H1 (cell line): ENCODE results near the gene SLC12A7. TPM values are rescaled to one million over a fixed set of nuclear protein-coding genes. Genes with fewer than 3 reads are reported as not detected.

Experiments
- CTCF ChIA-PET: fragments of 300-600 bp; sonication (Branson Sonifier 250); formaldehyde crosslinking; loops from one replicate; lab custom pipeline; 2021; ENCODE audit not compliant: partially characterized antibody; lab: Charles Lee
- POLR2A ChIA-PET: fragments of 300-600 bp; sonication (Branson Sonifier 250); formaldehyde crosslinking; loops from one replicate; lab custom pipeline; 2021; ENCODE audit warnings: inconsistent platforms; ENCODE audit not compliant: partially characterized antibody; lab: Charles Lee
- DNase-seq, 2 experiments: peaks; one replicate each; pipeline versions ENCODE4 v3.0.0 to v3.0.0-alpha.2; 2010 to 2022; ENCODE audit warnings: low spot score in 2 of 2, low read depth in 1 of 2, mixed read lengths in 1 of 2
- FAIRE-seq: peaks from 2 replicates; lab custom pipeline; 2011; peaks lifted over from hg19 to GRCh38; lab: Jason Lieb, UNC
- H2AFZ ChIP-seq: 2 replicates; pipeline ENCODE4 v1.8.1; 2012; ENCODE audit warnings: low read length, inconsistent platforms
- H2AK5ac ChIP-seq: 2 replicates; pipeline ENCODE4 v1.6.1; 2013; ENCODE audit warnings: low read depth, low read length
- H2BK120ac ChIP-seq: replicated peaks from 2 replicates; pipeline ENCODE3; 2013; ENCODE audit warnings: low read depth, low read length, inconsistent platforms
- H2BK12ac ChIP-seq: 2 replicates; pipeline ENCODE4 v1.6.1; 2013; ENCODE audit warnings: low read depth, low read length
- H2BK15ac ChIP-seq: 2 replicates; pipeline ENCODE4 v1.6.1; 2013; ENCODE audit warnings: low read length
- H2BK20ac ChIP-seq: 2 replicates; pipeline ENCODE4 v1.6.1; 2013; ENCODE audit warnings: low read length
- H2BK5ac ChIP-seq: 2 replicates; pipeline ENCODE4 v1.6.1; 2013; ENCODE audit warnings: low read depth, low read length
- H3K14ac ChIP-seq: 2 replicates; pipeline ENCODE4 v1.6.1; 2013; ENCODE audit warnings: inconsistent platforms; ENCODE audit not compliant: insufficient read length
- H3K18ac ChIP-seq: 2 replicates; pipeline ENCODE4 v1.6.1; 2013; ENCODE audit warnings: low read length; ENCODE audit errors: extremely low read depth
- H3K23ac ChIP-seq: 2 replicates; pipeline ENCODE4 v1.6.1; 2013; ENCODE audit warnings: inconsistent platforms; ENCODE audit not compliant: insufficient read length
- H3K23me2 ChIP-seq: 2 replicates; pipeline ENCODE4 v1.6.1; 2013; ENCODE audit warnings: low read depth, low read length
- H3K27ac ChIP-seq: 2 replicates; pipeline ENCODE4 v1.6.1; 2011; ENCODE audit warnings: low read depth, low read length, inconsistent platforms
- H3K27me3 ChIP-seq, 4 experiments: replicated peaks in 1 of 4; 1 replicate in 1 of 4; 2 replicates in 3 of 4; pipeline versions ENCODE4 v1.6.1 to v1.8.1; 2011 to 2013; ENCODE audit warnings: low read length in 3 of 4, mild to moderate bottlenecking in 3 of 4, inconsistent platforms in 2 of 4, mixed read lengths in 2 of 4, moderate library complexity in 1 of 4; ENCODE audit not compliant: control insufficient read depth in 3 of 4, insufficient read depth in 3 of 4; ENCODE audit errors: extremely low read depth in 1 of 4
- H3K36me3 ChIP-seq, 4 experiments: 2 replicates each; pipeline versions ENCODE4 v1.6.1 to v1.8.1; 2011 to 2013; ENCODE audit warnings: mild to moderate bottlenecking in 4 of 4, low read length in 3 of 4, moderate library complexity in 2 of 4, control low read depth in 1 of 4, inconsistent platforms in 1 of 4; ENCODE audit not compliant: insufficient read depth in 4 of 4, control insufficient read depth in 2 of 4
- H3K4ac ChIP-seq: replicated peaks from 2 replicates; pipeline ENCODE3; 2013; ENCODE audit warnings: low read length, low read depth, mixed read lengths, inconsistent platforms; ENCODE audit not compliant: insufficient read length
- H3K4me1 ChIP-seq, 4 experiments: replicated peaks in 1 of 4; 1 replicate in 1 of 4; 2 replicates in 3 of 4; pipeline versions ENCODE4 v1.6.1 to v1.8.1; 2011 to 2013; ENCODE audit warnings: low read length in 3 of 4, inconsistent platforms in 2 of 4, mixed read lengths in 1 of 4; ENCODE audit not compliant: insufficient read depth in 4 of 4, control insufficient read depth in 3 of 4
- H3K4me2 ChIP-seq, 2 experiments: 2 replicates each; pipeline versions ENCODE4 v1.6.1 to v1.8.1; 2011 to 2013; ENCODE audit warnings: low read depth in 2 of 2, low read length in 2 of 2, control low read depth in 1 of 2, inconsistent platforms in 1 of 2, mild to moderate bottlenecking in 1 of 2; ENCODE audit not compliant: insufficient read depth in 1 of 2
- H3K4me3 ChIP-seq, 4 experiments: fragments of 200-600, 300-600 bp in 1 of 4; sonication (generic), shearing (Covaris generic), sonication (Bioruptor Twin) in 1 of 4; 2 replicates each; pipeline versions ENCODE4 v1.5.1 to v1.8.1; 2011 to 2016; ENCODE audit warnings: low read length in 4 of 4, low read depth in 3 of 4, control low read depth in 2 of 4, inconsistent platforms in 2 of 4, mild to moderate bottlenecking in 2 of 4, mixed read lengths in 1 of 4, moderate library complexity in 1 of 4; ENCODE audit not compliant: insufficient read depth in 2 of 4; ENCODE audit errors: extremely low read depth in 1 of 4
- H3K56ac ChIP-seq: replicated peaks from 2 replicates; pipeline ENCODE3; 2013; ENCODE audit warnings: low read depth, mild to moderate bottlenecking, mixed read lengths, low read length, inconsistent platforms; ENCODE audit not compliant: insufficient read length
- H3K79me1 ChIP-seq: 2 replicates; pipeline ENCODE4 v1.6.1; 2013; ENCODE audit warnings: low read depth, low read length, control low read depth
- H3K79me2 ChIP-seq, 2 experiments: 2 replicates each; pipeline versions ENCODE4 v1.6.1 to v1.8.1; 2012 to 2013; ENCODE audit warnings: low read length in 2 of 2, mild to moderate bottlenecking in 2 of 2, inconsistent platforms in 1 of 2; ENCODE audit not compliant: insufficient read depth in 2 of 2, control insufficient read depth in 1 of 2
- H3K9ac ChIP-seq, 4 experiments: replicated peaks in 1 of 4; 1 replicate in 1 of 4; 2 replicates in 3 of 4; pipeline versions ENCODE4 v1.6.1 to v1.8.1; 2011 to 2013; ENCODE audit warnings: low read depth in 3 of 4, low read length in 3 of 4, control low read depth in 2 of 4, mild to moderate bottlenecking in 2 of 4, moderate library complexity in 2 of 4, inconsistent platforms in 1 of 4; ENCODE audit errors: extremely low read depth in 1 of 4
- H3K9me3 ChIP-seq, 2 experiments: 2 replicates each; pipeline versions ENCODE4 v1.6.1 to v1.8.1; 2012 to 2013; ENCODE audit warnings: mild to moderate bottlenecking in 2 of 2, moderate library complexity in 2 of 2, control low read depth in 1 of 2, inconsistent platforms in 1 of 2, low read depth in 1 of 2, low read length in 1 of 2, mixed read lengths in 1 of 2; ENCODE audit not compliant: insufficient read depth in 2 of 2
- H4K20me1 ChIP-seq, 2 experiments: replicated peaks in 1 of 2; 2 replicates each; pipeline versions ENCODE3 to v1.8.1; 2011 to 2013; ENCODE audit warnings: inconsistent platforms in 2 of 2, low read length in 2 of 2, mild to moderate bottlenecking in 1 of 2; ENCODE audit not compliant: insufficient read depth in 2 of 2, control insufficient read depth in 1 of 2
- H4K5ac ChIP-seq: 2 replicates; pipeline ENCODE4 v1.6.1; 2013; ENCODE audit warnings: low read length, low read depth, mixed read lengths, inconsistent platforms; ENCODE audit not compliant: insufficient read length
- H4K8ac ChIP-seq: 2 replicates; pipeline ENCODE4 v1.8.0; 2013; ENCODE audit warnings: mild to moderate bottlenecking, moderate library complexity, low read length, inconsistent platforms; ENCODE audit not compliant: insufficient read depth; ENCODE audit errors: extremely low read depth
- H4K91ac ChIP-seq: replicated peaks from 2 replicates; pipeline ENCODE3; 2013; ENCODE audit warnings: low read length, mixed read lengths, inconsistent platforms; ENCODE audit not compliant: insufficient read length
- BCL11A ChIP-seq, 2 experiments: IDR thresholded peaks; one replicate each; pipeline ENCODE4 v1.6.1; 2011; ENCODE audit warnings: low read depth in 2 of 2, low read length in 2 of 2, mild to moderate bottlenecking in 2 of 2
- CBX5 ChIP-seq: fragments of 300-800, 300-1000 bp; sonication (generic); IDR thresholded peaks from 2 replicates; pipeline ENCODE4 v1.7.1; 2016; ENCODE audit warnings: antibody characterized with exemption, low read length, low read depth
- CTBP2 ChIP-seq: IDR thresholded peaks from 2 replicates; pipeline ENCODE4 v1.7.0; 2011; ENCODE audit warnings: borderline replicate concordance, mild to moderate bottlenecking, moderate library complexity, mixed read lengths, low read length; ENCODE audit not compliant: insufficient read depth, insufficient read length
- EGR1 ChIP-seq: IDR thresholded peaks from 2 replicates; pipeline ENCODE4 v1.6.1; 2011; ENCODE audit warnings: low read depth, low read length, borderline replicate concordance
- GTF2F1 ChIP-seq: IDR thresholded peaks from 2 replicates; pipeline ENCODE4 v1.6.1; 2012; ENCODE audit warnings: low read depth, low read length, improper control_type of control experiment, borderline replicate concordance
- HDAC2 ChIP-seq, 2 experiments: fragments of 300-600 bp in 1 of 2; sonication (generic) in 1 of 2; IDR thresholded peaks; 2 replicates each; pipeline ENCODE4 v1.6.1; 2011 to 2012; ENCODE audit warnings: low read depth in 2 of 2, low read length in 2 of 2, mild to moderate bottlenecking in 2 of 2, moderate library complexity in 2 of 2, borderline replicate concordance in 1 of 2, inconsistent platforms in 1 of 2
- KDM5A ChIP-seq: fragments of 200-600 bp; IDR thresholded peaks from 2 replicates; pipeline ENCODE4 v1.7.1; 2012; ENCODE audit warnings: mild to moderate bottlenecking, low read length, inconsistent platforms, mixed read lengths
- MAFK ChIP-seq: IDR thresholded peaks from 2 replicates; pipeline ENCODE4 v1.6.1; 2012; ENCODE audit warnings: low read depth, mild to moderate bottlenecking, improper control_type of control experiment, low read length
- POLR2A ChIP-seq, 2 experiments: IDR thresholded peaks; 1 replicate in 1 of 2; 2 replicates in 1 of 2; pipeline ENCODE4 v1.6.1; 2011; ENCODE audit warnings: low read depth in 2 of 2, low read length in 2 of 2, mild to moderate bottlenecking in 2 of 2; ENCODE audit errors: control extremely low read depth in 1 of 2
- RNF2 ChIP-seq: fragments of 200-900, 300-1000 bp; sonication (generic); IDR thresholded peaks from 2 replicates; pipeline ENCODE4 v1.7.1; 2016; ENCODE audit warnings: borderline replicate concordance, low read depth, mild to moderate bottlenecking, antibody characterized with exemption, low read length; ENCODE audit not compliant: poor library complexity, severe bottlenecking; ENCODE audit errors: missing control alignments
- TAF1 ChIP-seq: IDR thresholded peaks from 2 replicates; pipeline ENCODE4 v1.6.1; 2011; ENCODE audit warnings: mild to moderate bottlenecking, low read depth, low read length
- TAF7 ChIP-seq: optimal IDR thresholded peaks from 2 replicates; pipeline ENCODE3; 2011; ENCODE audit warnings: low read depth, mild to moderate bottlenecking, inconsistent platforms, low read length, moderate library complexity, borderline replicate concordance
- WGBS, 2 experiments: shearing (Covaris generic) in 1 of 2; methylation state at CpG; one replicate each; pipeline versions ENCODE4 v1.1.6 to v1.1.7; 2013 to 2015; ENCODE audit warnings: low lambda C conversion rate in 2 of 2, mixed read lengths in 2 of 2, inconsistent platforms in 1 of 2, low coverage in 1 of 2, missing lambda C conversion rate in 1 of 2; ENCODE audit not compliant: insufficient replicate concordance in 2 of 2, insufficient coverage in 1 of 2, insufficient read length in 1 of 2; ENCODE audit errors: extremely low coverage in 1 of 2, missing lambda C conversion rate in 1 of 2; 5-methylcytosine and 5-hydroxymethylcytosine counted together
- polyA plus RNA-seq, 7 experiments: library from polyadenylated mRNA; depleted of rRNA in 3 of 7; stranded (reverse) in 5 of 7; unstranded in 2 of 7; fragments of >200 nt in 5 of 7; fragments of 200-250 nt in 2 of 7; gene quantifications; 1 replicate in 5 of 7; 2 replicates in 1 of 7; 4 replicates in 1 of 7; pipeline versions ENCODE4 v1.2.1 to v1.2.3, GENCODE V29; 2011 to 2013; ENCODE audit warnings: missing spikeins in 2 of 7, mixed read lengths in 2 of 7
- total RNA-seq: library from RNA; stranded (reverse); fragmentation: NEBNext Ultra II Directional; extraction: Animal tissue kit (Norgen Biotek cat#: 25700); gene quantifications from 2 replicates; pipeline ENCODE4 v1.2.1, GENCODE V29; 2021
- TF ChIP-seq, protein P1 (sequence below): IDR thresholded peaks from 2 replicates; pipeline ENCODE4 v1.6.1; 2011; ENCODE audit warnings: low read depth, mild to moderate bottlenecking, low read length; ENCODE audit not compliant: insufficient read depth

Gene SLC12A7
- total and polyA plus RNA-seq, 2 of the 8 experiments (the other 6 are each of a cell fraction or from before 2014, with no cell fraction given): 23.5 to 39.7 TPM

GRCh38 chr5:1018596-1018995 lies 93.3 kb downstream of the SLC12A7 start:
- FAIRE-seq (no peak), DNase-seq (no peak)
- Histone ChIP-seq H3K18ac (no peak overlapping the region), H4K5ac (no peak overlapping the region), H2BK15ac (no peak overlapping the region), H2AFZ (no peak overlapping the region), H4K91ac (peak overlapping the region; percentile 40), H3K56ac (no peak overlapping the region), H3K23me2 (no peaks in the 10 kb centered on the region), H3K9ac (no peak overlapping the region), H3K27ac (no peak overlapping the region), H4K8ac (no peak overlapping the region), H3K79me2 (no peaks in the 10 kb centered on the region), H3K36me3 (no peaks in the 10 kb centered on the region), H3K79me1 (no peaks in the 10 kb centered on the region), H3K23ac (no peak overlapping the region), H3K27me3 (no peaks in the 10 kb centered on the region), H4K20me1 (peaks cover 0 to 5% of the 10 kb centered on the region in 2 experiments), H2BK12ac (no peak overlapping the region), H2BK120ac (no peak overlapping the region), H3K14ac (no peak overlapping the region), H2BK20ac (no peak overlapping the region), H2BK5ac (no peak overlapping the region), H3K9me3 (no peaks in the 10 kb centered on the region), H3K4ac (no peak overlapping the region), H2AK5ac (no peak overlapping the region), H3K4me3 (no peak overlapping the region), H3K4me2 (no peak overlapping the region), H3K4me1 (peaks cover 0 to 12% (median 5%) of the 10 kb centered on the region in 4 experiments; a peak in 4 of 7 replicates)
- POLR2A ChIA-PET: interaction anchor here (0.8 kb wide), 1 partner anchor 9 kb away, joined by 3 read pairs; no protein-coding TSS in a partner anchor
- 84% methylated on average over 9 of the region's 9 CpGs; no CpG with 5 or more reads in 1 of the 2 experiments for WGBS, 2 experiments
- CTCF ChIA-PET: interaction anchor here (1.1 to 3.6 kb wide), 6 partner anchors 9 to 149 kb away, joined by 3 to 38 read pairs (median 12); partner anchors contain the start of gene NKD2
- TF ChIP-seq HDAC2 (IDR thresholded peaks at IDR 0.05; ENCODE audit: borderline replicate concordance in 1 of 2, low read depth in 2 of 2, low read length in 2 of 2) (no peak), TAF1 (no peak), EGR1 (no peak), KDM5A (no peak), RNF2 (no peak), CTBP2 (no peak), TAF7 (no peak), BCL11A (IDR thresholded peaks at IDR 0.05; ENCODE audit: low read depth in 2 of 2, low read length in 2 of 2) (no peak), POLR2A (IDR thresholded peaks at IDR 0.05; ENCODE audit: control extremely low read depth in 1 of 2, low read depth in 2 of 2, low read length in 2 of 2) (no peak), MAFK (no peak), CBX5 (no peak), GTF2F1 (no peak)
- TF ChIP-seq, protein P1, sequence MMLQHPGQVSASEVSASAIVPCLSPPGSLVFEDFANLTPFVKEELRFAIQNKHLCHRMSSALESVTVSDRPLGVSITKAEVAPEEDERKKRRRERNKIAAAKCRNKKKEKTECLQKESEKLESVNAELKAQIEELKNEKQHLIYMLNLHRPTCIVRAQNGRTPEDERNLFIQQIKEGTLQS: no peak
